ENCODE data around the gene NPM1. TPM values are rescaled to one million over a fixed set of nuclear protein-coding genes. Genes with fewer than 3 reads are reported as not detected.

NPM1 gene
- total and polyA plus RNA-seq, 4 donors = 133 to 959 (median 363) TPM

GRCh38 chr5:171455522-171455921 lies 67.9 kb downstream of the NPM1 start:
- Histone ChIP-seq H3K9me3 (ENCODE audit: control insufficient read depth in 4 of 4, low read length in 3 of 4) (no peaks in the 10 kb centered on the region), H3K9ac (ENCODE audit: low read depth in 1 of 2, low read length in 2 of 2) (no peak overlapping the region)

DNA sequence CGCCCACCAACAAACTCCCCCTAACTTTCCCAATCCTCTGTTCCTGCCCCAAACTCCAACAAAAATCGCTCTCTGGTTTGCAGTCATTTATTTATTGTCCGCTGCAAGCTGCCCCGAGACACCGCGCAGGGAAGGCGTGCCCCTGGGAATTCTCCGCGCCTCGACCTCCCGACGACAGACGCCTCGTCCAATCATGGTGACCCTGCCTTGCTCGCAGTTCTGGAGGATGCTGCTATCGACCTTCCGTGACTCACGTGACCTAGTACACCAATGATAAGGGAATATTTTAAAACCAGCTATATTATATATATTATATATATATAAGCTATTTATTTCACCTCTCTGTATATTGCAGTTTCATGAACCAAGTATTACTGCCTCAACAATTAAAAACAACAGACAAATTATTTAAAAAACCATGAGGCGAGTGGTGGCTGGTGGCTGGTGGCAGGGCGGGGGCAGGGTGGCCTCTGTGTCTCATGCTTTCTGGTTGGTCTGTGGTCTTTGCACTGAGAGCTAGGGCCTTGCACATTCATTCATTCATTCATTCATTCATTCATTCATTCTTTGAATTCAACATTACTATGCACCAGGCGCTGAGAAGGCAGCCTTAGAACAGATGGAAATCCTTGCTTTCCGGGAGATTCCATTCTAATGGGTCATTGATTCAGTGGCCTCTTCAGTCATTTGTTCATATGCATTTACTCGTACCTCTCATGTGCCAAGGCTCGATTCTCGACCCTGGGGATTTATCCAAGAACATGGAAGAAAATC lies 69.7 kb downstream of the NPM1 start:
- no peaks in the 10 kb centered on the region for H3K4me1 ChIP-seq (ENCODE audit: control insufficient read depth in 4 of 4, insufficient read depth in 4 of 4, low read length in 3 of 4)
- no peaks in the 10 kb centered on the region for H3K9me3 ChIP-seq (ENCODE audit: control insufficient read depth in 4 of 4, low read length in 3 of 4)
- peaks cover 0 to 3% (median 0%) of the 10 kb centered on the region in 4 donors for H3K27me3 ChIP-seq (ENCODE audit: control insufficient read depth in 4 of 4, insufficient read depth in 4 of 4, low read length in 3 of 4)
- no peak overlapping the region for H3K9ac ChIP-seq (ENCODE audit: low read depth in 1 of 2, low read length in 2 of 2)
- no peak for DNase-seq (ENCODE audit: low spot score)
- no peak overlapping the region for H3K27ac ChIP-seq (ENCODE audit: low read depth in 1 of 2, low read length in 2 of 2)
- no peaks in the 10 kb centered on the region for H3K36me3 ChIP-seq (ENCODE audit: control insufficient read depth in 4 of 4, insufficient read depth in 3 of 4, low read depth in 1 of 4, low read length in 3 of 4)
- no peak overlapping the region for H3K4me3 ChIP-seq (ENCODE audit: low read depth in 1 of 3, low read length in 3 of 3)
- WGBS = 93% methylated on average over 25 of the region's 25 CpGs
- no peak for TF ChIP-seq TAF1 (conservative IDR thresholded peaks at IDR 0.05)
- TF ChIP-seq NR2F2 (IDR thresholded peaks at IDR 0.05) = no peak
- TF ChIP-seq CTCF (IDR thresholded peaks at IDR 0.05; ENCODE audit: low read depth, low read length, missing input control) = no peak
- TF ChIP-seq HNF4G (IDR thresholded peaks at IDR 0.05) = no peak
- TF ChIP-seq REST (IDR thresholded peaks at IDR 0.05) = no peak
- TF ChIP-seq, protein P1, sequence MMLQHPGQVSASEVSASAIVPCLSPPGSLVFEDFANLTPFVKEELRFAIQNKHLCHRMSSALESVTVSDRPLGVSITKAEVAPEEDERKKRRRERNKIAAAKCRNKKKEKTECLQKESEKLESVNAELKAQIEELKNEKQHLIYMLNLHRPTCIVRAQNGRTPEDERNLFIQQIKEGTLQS (IDR thresholded peaks at IDR 0.05) = no peak
- no peak for TF ChIP-seq RAD21 (IDR thresholded peaks at IDR 0.05)
- TF ChIP-seq SP1 (IDR thresholded peaks at IDR 0.05) = no peak

More at GRCh38 chr5:171455522-171455921, 67.9 kb downstream of the NPM1 start:
- no peak overlapping the region for H3K4me3 ChIP-seq (ENCODE audit: low read depth in 1 of 3, low read length in 3 of 3)
- 76% methylated on average over 2 of the region's 2 CpGs for WGBS
- peaks cover 0 to 3% (median 0%) of the 10 kb centered on the region in 4 donors for H3K27me3 ChIP-seq (ENCODE audit: control insufficient read depth in 4 of 4, insufficient read depth in 4 of 4, low read length in 3 of 4)
- H3K36me3 ChIP-seq (ENCODE audit: control insufficient read depth in 4 of 4, insufficient read depth in 3 of 4, low read depth in 1 of 4, low read length in 3 of 4) = no peaks in the 10 kb centered on the region
- H3K4me1 ChIP-seq (ENCODE audit: control insufficient read depth in 4 of 4, insufficient read depth in 4 of 4, low read length in 3 of 4) = no peaks in the 10 kb centered on the region
- TF ChIP-seq EGR1 (IDR thresholded peaks at IDR 0.05; ENCODE audit: low read depth in 2 of 2) (no peak), FOXA1 (IDR thresholded peaks at IDR 0.05) (no peak), MAX (IDR thresholded peaks at IDR 0.05) (no peak), RXRA (IDR thresholded peaks at IDR 0.05) (no peak), NR2F2 (IDR thresholded peaks at IDR 0.05) (no peak), HNF4G (IDR thresholded peaks at IDR 0.05) (no peak), HNF4A (conservative IDR thresholded peaks at IDR 0.05) (no peak), JUND (IDR thresholded peaks at IDR 0.05) (no peak), SP1 (IDR thresholded peaks at IDR 0.05) (no peak), CTCF (IDR thresholded peaks at IDR 0.05; ENCODE audit: low read depth, low read length, missing input control) (no peak), FOXA2 (IDR thresholded peaks at IDR 0.05) (no peak), GABPA (IDR thresholded peaks at IDR 0.05 in 1 of 2, conservative IDR thresholded peaks at IDR 0.05 in 1 of 2) (no peak), YY1 (IDR thresholded peaks at IDR 0.05) (no peak)
- TF ChIP-seq, protein P1 (IDR thresholded peaks at IDR 0.05) = no peak
- TF ChIP-seq, protein P2, sequence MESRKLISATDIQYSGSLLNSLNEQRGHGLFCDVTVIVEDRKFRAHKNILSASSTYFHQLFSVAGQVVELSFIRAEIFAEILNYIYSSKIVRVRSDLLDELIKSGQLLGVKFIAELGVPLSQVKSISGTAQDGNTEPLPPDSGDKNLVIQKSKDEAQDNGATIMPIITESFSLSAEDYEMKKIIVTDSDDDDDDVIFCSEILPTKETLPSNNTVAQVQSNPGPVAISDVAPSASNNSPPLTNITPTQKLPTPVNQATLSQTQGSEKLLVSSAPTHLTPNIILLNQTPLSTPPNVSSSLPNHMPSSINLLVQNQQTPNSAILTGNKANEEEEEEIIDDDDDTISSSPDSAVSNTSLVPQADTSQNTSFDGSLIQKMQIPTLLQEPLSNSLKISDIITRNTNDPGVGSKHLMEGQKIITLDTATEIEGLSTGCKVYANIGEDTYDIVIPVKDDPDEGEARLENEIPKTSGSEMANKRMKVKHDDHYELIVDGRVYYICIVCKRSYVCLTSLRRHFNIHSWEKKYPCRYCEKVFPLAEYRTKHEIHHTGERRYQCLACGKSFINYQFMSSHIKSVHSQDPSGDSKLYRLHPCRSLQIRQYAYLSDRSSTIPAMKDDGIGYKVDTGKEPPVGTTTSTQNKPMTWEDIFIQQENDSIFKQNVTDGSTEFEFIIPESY (IDR thresholded peaks at IDR 0.05) = no peak
- no peak for DNase-seq (ENCODE audit: low spot score)
- H3K27ac ChIP-seq (ENCODE audit: low read depth in 1 of 2, low read length in 2 of 2) = no peak overlapping the region

Measured in liver (tissue), 9 donors.